Neuronal stem cell (in vitro differentiated cells): ENCODE measurements around the gene SSTR5.

Experiments
- DNase-seq: peaks from one replicate; pipeline ENCODE4 v3.0.0-alpha.2; 2013; ENCODE audit warnings: low spot score
- H2AFZ ChIP-seq: one replicate; pipeline ENCODE4 v1.6.1; 2013; ENCODE audit warnings: mild to moderate bottlenecking, low read length, inconsistent platforms
- H2AK5ac ChIP-seq: 2 replicates; pipeline ENCODE4 v1.6.1; 2013; ENCODE audit warnings: low read depth, mild to moderate bottlenecking, inconsistent platforms, low read length, moderate library complexity, mixed read lengths
- H2BK120ac ChIP-seq: 2 replicates; pipeline ENCODE4 v1.6.1; 2013; ENCODE audit warnings: low read depth, mild to moderate bottlenecking, inconsistent platforms, low read length, moderate library complexity, mixed read lengths
- H2BK12ac ChIP-seq: one replicate; pipeline ENCODE4 v1.6.1; 2013; ENCODE audit warnings: low read length, inconsistent platforms
- H2BK15ac ChIP-seq: 2 replicates; pipeline ENCODE4 v1.6.1; 2013; ENCODE audit warnings: mild to moderate bottlenecking, low read length, inconsistent platforms, mixed read lengths
- H2BK5ac ChIP-seq: one replicate; pipeline ENCODE4 v1.6.1; 2013; ENCODE audit warnings: inconsistent platforms, mild to moderate bottlenecking, low read length, moderate library complexity
- H3K14ac ChIP-seq: one replicate; pipeline ENCODE4 v1.6.1; 2013; ENCODE audit warnings: low read length, inconsistent platforms
- H3K18ac ChIP-seq: 2 replicates; pipeline ENCODE4 v1.6.1; 2013; ENCODE audit warnings: low read length, inconsistent platforms
- H3K23ac ChIP-seq: 2 replicates; pipeline ENCODE4 v1.6.1; 2013; ENCODE audit warnings: low read depth, mild to moderate bottlenecking, mixed read lengths, low read length, inconsistent platforms; ENCODE audit not compliant: poor library complexity
- H3K27ac ChIP-seq: replicated peaks from 3 replicates; pipeline ENCODE4 v1.5.1; 2013; ENCODE audit warnings: low read length, inconsistent platforms
- H3K27me3 ChIP-seq, 3 experiments: 2 replicates each; pipeline ENCODE4 v1.6.1; 2013; ENCODE audit warnings: low read length in 3 of 3, mild to moderate bottlenecking in 2 of 3, inconsistent platforms in 1 of 3, low read depth in 1 of 3, mixed read lengths in 1 of 3, moderate library complexity in 1 of 3; ENCODE audit not compliant: control insufficient read depth in 3 of 3, insufficient read depth in 3 of 3
- H3K36me3 ChIP-seq, 2 donors: replicated peaks in 1 of 2; 2 replicates each; pipeline ENCODE4 v1.6.1; 2013; ENCODE audit warnings: low read length in 2 of 2; ENCODE audit not compliant: control insufficient read depth in 2 of 2, insufficient read depth in 2 of 2
- H3K4ac ChIP-seq: 2 replicates; pipeline ENCODE4 v1.6.1; 2013; ENCODE audit warnings: inconsistent platforms, mild to moderate bottlenecking, low read length, moderate library complexity
- H3K4me1 ChIP-seq, 2 donors: 1 replicate in 1 of 2; 2 replicates in 1 of 2; pipeline ENCODE4 v1.6.1; 2013; ENCODE audit warnings: low read length in 2 of 2, low read depth in 1 of 2; ENCODE audit not compliant: control insufficient read depth in 2 of 2, insufficient read depth in 1 of 2
- H3K4me2 ChIP-seq: one replicate; pipeline ENCODE4 v1.6.1; 2013; ENCODE audit warnings: mild to moderate bottlenecking, low read length, inconsistent platforms; ENCODE audit not compliant: insufficient read depth, poor library complexity, severe bottlenecking
- H3K4me3 ChIP-seq, 2 donors: 2 replicates each; pipeline ENCODE4 v1.5.1; 2013; ENCODE audit warnings: low read length in 2 of 2, mild to moderate bottlenecking in 2 of 2, inconsistent platforms in 1 of 2, moderate library complexity in 1 of 2
- H3K79me1 ChIP-seq: one replicate; pipeline ENCODE4 v1.6.1; 2013; ENCODE audit warnings: low read depth, mild to moderate bottlenecking, inconsistent platforms, low read length, moderate library complexity
- H3K9ac ChIP-seq: one replicate; pipeline ENCODE4 v1.6.1; 2013; ENCODE audit warnings: mild to moderate bottlenecking, low read depth, low read length, inconsistent platforms; ENCODE audit not compliant: poor library complexity
- H3K9me3 ChIP-seq, 2 donors: replicated peaks in 1 of 2; 2 replicates each; pipeline versions ENCODE3 to v1.6.1; 2013; ENCODE audit warnings: low read length in 2 of 2, mild to moderate bottlenecking in 2 of 2, inconsistent platforms in 1 of 2, low read depth in 1 of 2, mixed read lengths in 1 of 2, moderate library complexity in 1 of 2; ENCODE audit not compliant: control insufficient read depth in 2 of 2, insufficient read depth in 1 of 2
- H4K8ac ChIP-seq: one replicate; pipeline ENCODE4 v1.6.1; 2013; ENCODE audit warnings: low read depth, mild to moderate bottlenecking, inconsistent platforms, low read length, moderate library complexity
- H4K91ac ChIP-seq: one replicate; pipeline ENCODE4 v1.6.1; 2013; ENCODE audit warnings: low read length, low read depth, mild to moderate bottlenecking, inconsistent platforms; ENCODE audit not compliant: poor library complexity
- WGBS, 2 donors: extraction: QIAGEN DNeasy Blood & Tissue Kit; methylation state at CpG; one replicate each; pipeline ENCODE4 v1.1.7; 2013; ENCODE audit warnings: missing lambda C conversion rate in 2 of 2, mixed read lengths in 1 of 2; ENCODE audit not compliant: insufficient read length in 2 of 2, insufficient replicate concordance in 1 of 2; ENCODE audit errors: extremely low coverage in 2 of 2; 5-methylcytosine and 5-hydroxymethylcytosine counted together

Gene SSTR5

DNA sequence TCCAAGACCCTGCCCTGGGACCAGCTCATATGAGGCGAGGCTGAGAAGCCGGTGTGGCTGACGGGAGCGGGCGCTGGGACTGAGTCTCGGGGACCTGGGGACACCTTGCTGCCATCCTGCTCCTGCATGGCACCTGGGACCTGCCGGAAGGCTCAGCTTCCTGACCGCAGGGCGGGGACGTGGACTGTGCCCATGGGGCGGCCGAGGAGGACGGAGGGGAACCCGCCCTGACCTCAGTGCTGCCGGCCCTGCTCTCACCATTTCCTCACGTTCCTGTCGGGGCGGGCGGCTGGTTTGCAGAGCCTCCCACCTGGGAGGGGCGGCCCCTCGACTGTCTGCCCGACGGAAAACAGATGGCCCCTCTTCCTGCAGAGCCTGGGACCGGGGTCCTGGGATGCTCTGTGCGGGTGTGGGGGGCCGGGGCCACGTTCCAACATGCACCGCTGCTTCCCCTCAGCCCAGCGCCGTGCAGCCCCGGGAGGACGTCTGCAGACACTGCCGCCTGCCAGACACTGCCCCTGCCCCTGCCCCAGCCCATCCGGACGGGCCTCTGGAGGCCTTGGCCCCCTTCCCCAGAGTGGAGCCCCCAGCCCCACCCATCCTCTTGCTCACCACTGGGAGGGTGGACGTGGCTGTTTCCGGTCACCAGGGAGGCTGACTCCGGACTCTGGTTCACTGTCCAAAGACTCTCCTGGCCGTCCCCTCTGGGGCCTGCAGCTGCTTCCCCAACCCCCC, 43.9 kb upstream of the SSTR5 start:
- Histone ChIP-seq H2BK5ac (peak overlapping the region; percentile 82), H2AK5ac (peak overlapping the region; percentile 98), H3K4me2 (no peak overlapping the region), H4K8ac (no peak overlapping the region), H3K14ac (peak overlapping the region; percentile 82), H3K4ac (peak overlapping the region; percentile 76), H3K4me1 (peaks cover 9 to 20% of the 10 kb centered on the region in 2 donors), H3K18ac (peak overlapping the region; percentile 91), H3K79me1 (peaks cover 3% of the 10 kb centered on the region), H3K9ac (no peak overlapping the region), H3K23ac (peak overlapping the region; percentile 55), H2BK120ac (no peak overlapping the region), H2AFZ (peak overlapping the region; percentile 67), H3K27ac (no peak overlapping the region), H2BK12ac (peak overlapping the region; percentile 93), H3K36me3 (no peaks in the 10 kb centered on the region), H3K4me3 (no peak overlapping the region), H3K9me3 (peaks cover 0 to 3% of the 10 kb centered on the region in 2 donors), H3K27me3 (peaks cover 0 to 6% (median 0%) of the 10 kb centered on the region in 3 experiments), H2BK15ac (peak overlapping the region; percentile 97), H4K91ac (peak overlapping the region; percentile 30)
- WGBS, 2 donors = no CpG with 5 or more reads among the region's 39 CpGs
- no peak for DNase-seq

GRCh38 chr16:1029259-1029545, 43.3 kb upstream of the SSTR5 start:
- Histone ChIP-seq H3K27ac (no peak overlapping the region), H3K18ac (peak overlapping the region; percentile 57), H3K27me3 (peaks cover 0 to 6% (median 0%) of the 10 kb centered on the region in 3 experiments), H3K23ac (peak overlapping the region; percentile 60), H3K14ac (peak overlapping the region; percentile 82), H3K36me3 (no peaks in the 10 kb centered on the region), H3K9me3 (peaks cover 0 to 4% of the 10 kb centered on the region in 2 donors), H3K79me1 (peaks cover 3% of the 10 kb centered on the region), H3K9ac (peak overlapping the region; percentile 72), H2AFZ (peak overlapping the region; percentile 67), H2BK120ac (no peak overlapping the region), H3K4me2 (no peak overlapping the region), H2AK5ac (peak overlapping the region; percentile 98), H4K91ac (no peak overlapping the region), H4K8ac (no peak overlapping the region), H3K4me1 (peaks cover 6 to 17% of the 10 kb centered on the region in 2 donors), H2BK5ac (peak overlapping the region; percentile 82), H2BK15ac (peak overlapping the region; percentile 97), H2BK12ac (no peak overlapping the region), H3K4me3 (no peak overlapping the region), H3K4ac (no peak overlapping the region)
- DNase-seq = no peak
- no CpG with 5 or more reads among the region's 14 CpGs for WGBS, 2 donors

DNA sequence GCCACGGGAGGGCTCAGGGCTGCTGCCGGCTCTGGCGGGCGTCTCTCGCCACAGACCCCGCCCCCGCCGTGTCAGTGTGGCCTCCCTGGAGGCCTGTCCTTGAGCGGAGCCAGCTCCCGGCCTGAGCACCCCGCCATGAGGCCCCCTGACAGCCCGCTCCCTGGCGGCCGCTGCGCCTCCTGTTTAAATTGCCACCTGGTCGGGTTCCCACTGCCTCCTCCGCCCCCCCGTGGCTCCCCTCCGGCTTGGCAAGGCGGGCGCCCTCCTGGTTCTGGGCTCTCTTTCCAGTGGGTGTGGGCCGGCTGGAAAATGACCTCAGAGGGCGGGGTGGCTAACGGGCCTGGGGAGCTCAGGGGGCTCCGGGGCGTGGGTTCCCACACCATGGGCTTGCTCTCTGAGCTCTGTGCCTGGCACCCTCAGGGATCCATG, 42.1 kb upstream of the SSTR5 start:
- Histone ChIP-seq H3K9ac (no peak overlapping the region), H3K9me3 (peaks cover 0 to 4% of the 10 kb centered on the region in 2 donors), H2BK120ac (no peak overlapping the region), H3K79me1 (peaks cover 4% of the 10 kb centered on the region), H3K27ac (no peak overlapping the region), H3K4me3 (no peak overlapping the region), H4K91ac (no peak overlapping the region), H2AFZ (no peak overlapping the region), H3K4me1 (peaks cover 6 to 16% of the 10 kb centered on the region in 2 donors), H4K8ac (no peak overlapping the region), H3K18ac (peak overlapping the region; percentile 70), H2BK15ac (no peak overlapping the region), H3K4me2 (no peak overlapping the region), H2BK12ac (peak overlapping the region; percentile 58), H3K14ac (no peak overlapping the region), H2AK5ac (peak overlapping the region; percentile 99), H2BK5ac (peak overlapping the region; percentile 53), H3K27me3 (peaks cover 0 to 6% (median 0%) of the 10 kb centered on the region in 3 experiments), H3K4ac (no peak overlapping the region), H3K36me3 (no peaks in the 10 kb centered on the region), H3K23ac (no peak overlapping the region)
- no CpG with 5 or more reads among the region's 26 CpGs for WGBS, 2 donors
- no peak for DNase-seq

GRCh38 chr16:1031666-1032065, 40.9 kb upstream of the SSTR5 start:
- Histone ChIP-seq H3K4ac (no peak overlapping the region), H3K79me1 (peaks cover 4% of the 10 kb centered on the region), H3K14ac (peak overlapping the region; percentile 6), H3K4me2 (no peak overlapping the region), H2BK5ac (no peak overlapping the region), H4K8ac (no peak overlapping the region), H3K18ac (peak overlapping the region; percentile 59), H3K27me3 (peaks cover 0 to 9% (median 0%) of the 10 kb centered on the region in 3 experiments), H3K9me3 (peaks cover 0 to 4% of the 10 kb centered on the region in 2 donors), H4K91ac (no peak overlapping the region), H3K9ac (no peak overlapping the region), H3K4me3 (no peak overlapping the region), H3K4me1 (peaks cover under 1 to 12% of the 10 kb centered on the region in 2 donors), H2BK12ac (no peak overlapping the region), H2AFZ (no peak overlapping the region), H2BK15ac (peak overlapping the region; percentile 97), H3K23ac (no peak overlapping the region), H3K27ac (no peak overlapping the region), H2BK120ac (peak overlapping the region; percentile 99), H3K36me3 (no peaks in the 10 kb centered on the region), H2AK5ac (peak overlapping the region; percentile 99)
- WGBS, 2 donors = no CpG with 5 or more reads among the region's 17 CpGs
- DNase-seq = no peak
